ENCODE data around the gene NBPF1.
"Not testable (repeated sequence)": the region's sequence is repeated elsewhere in the genome, so short reads cannot be mapped to it uniquely, and the experiment has no call there.

NBPF1 gene

DNA sequence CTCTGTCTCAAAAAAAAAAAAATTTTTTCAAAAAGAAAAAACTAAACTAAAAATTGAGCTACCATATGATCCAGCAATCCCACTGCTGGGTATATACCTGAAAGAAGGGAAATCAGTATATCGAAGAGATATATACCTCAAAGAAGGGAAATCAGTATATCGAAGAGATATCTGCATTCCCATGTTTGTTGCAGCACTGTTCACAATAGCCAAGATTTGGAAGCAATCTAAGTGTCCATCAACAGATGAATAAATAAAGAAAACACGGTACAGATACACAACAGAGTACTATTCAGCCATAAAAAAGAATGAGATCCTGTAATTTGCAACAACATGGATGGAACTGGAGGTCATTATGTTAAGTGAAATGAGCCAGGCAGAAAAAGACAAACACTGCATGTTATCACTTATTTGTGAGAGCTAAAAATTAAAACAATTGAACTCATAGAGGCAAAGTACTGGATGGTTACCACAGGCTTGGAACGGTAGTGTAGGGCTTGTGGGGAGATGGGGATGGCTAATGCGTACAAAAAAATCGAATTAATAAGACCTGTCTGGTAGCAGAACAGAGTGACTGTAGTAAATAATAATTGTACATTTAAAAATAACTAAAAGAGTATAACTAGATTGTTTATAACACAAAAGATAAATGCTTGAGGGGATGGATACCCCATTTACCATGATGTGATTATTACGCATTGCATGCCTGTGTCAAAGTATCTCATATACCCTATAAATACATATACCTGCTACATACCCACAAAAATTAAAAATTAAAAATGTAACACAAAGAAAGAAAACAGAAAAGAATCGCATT, 28.0 kb upstream of the NBPF1 start:
- DNase-seq (ENCODE audit: low read depth in 2 of 2), result not testable (repeated sequence)

- DNase-seq (ENCODE audit: low read depth in 2 of 2), result not testable (repeated sequence)
These were observed 26.0 kb upstream of the NBPF1 start for GRCh38 chr1:16639091-16640031.

GRCh38 chr1:16637941-16638778, 24.8 kb upstream of the NBPF1 start:
- not testable (repeated sequence) for DNase-seq (ENCODE audit: low read depth in 2 of 2)

DNA sequence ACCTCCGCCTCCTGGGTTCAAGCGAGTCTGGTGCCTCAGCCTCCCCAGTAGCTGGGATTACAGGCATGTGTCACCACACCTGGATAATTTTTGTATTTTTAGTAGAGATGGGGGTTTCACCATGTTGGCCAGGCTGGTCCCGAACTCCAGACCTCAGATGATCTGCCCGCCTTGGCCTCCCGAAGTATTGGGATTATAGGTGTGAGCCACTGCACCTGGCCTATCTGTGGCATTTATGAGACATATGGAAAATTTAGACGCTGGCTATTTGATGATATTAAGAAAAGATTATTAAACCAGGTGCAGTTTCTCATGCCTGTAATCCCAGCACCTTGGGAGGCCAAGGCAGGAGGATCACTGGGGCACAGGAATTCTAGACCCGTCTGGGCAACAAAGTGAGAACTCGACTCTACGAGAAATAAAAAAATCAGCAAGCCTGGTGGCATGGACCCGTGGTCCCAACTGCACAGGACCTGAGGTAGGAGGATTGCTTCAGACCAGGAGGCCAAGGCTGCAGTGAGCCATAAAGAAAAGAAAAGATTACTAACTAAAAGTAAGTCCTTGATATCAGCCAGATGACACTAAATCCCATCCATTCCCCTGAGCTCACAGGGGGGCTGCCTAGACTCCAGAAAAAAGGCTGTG, 23.3 kb upstream of the NBPF1 start:
- not testable (repeated sequence) for DNase-seq (ENCODE audit: low read depth in 2 of 2)

DNA sequence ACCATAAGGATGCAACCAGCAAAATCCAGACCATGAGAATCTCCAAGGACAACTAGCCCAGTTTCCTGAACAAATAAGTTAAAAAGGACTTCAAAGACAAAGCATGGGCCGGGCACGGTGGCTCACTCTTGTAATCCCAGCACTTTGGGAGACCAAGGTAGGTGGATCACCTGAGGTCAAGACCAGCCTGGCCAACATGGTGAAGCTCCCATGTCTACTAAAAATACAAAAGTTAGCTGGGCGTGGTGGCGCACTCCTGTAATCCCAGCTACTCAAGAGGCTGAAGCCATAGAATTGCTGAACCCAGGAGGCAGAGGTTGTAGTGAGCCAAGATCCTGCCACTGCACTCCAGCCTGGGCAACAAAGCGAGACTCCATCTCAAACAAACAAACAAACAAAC, 22.6 kb upstream of the NBPF1 start:
- DNase-seq (ENCODE audit: low read depth in 2 of 2), result not testable (repeated sequence)

DNA sequence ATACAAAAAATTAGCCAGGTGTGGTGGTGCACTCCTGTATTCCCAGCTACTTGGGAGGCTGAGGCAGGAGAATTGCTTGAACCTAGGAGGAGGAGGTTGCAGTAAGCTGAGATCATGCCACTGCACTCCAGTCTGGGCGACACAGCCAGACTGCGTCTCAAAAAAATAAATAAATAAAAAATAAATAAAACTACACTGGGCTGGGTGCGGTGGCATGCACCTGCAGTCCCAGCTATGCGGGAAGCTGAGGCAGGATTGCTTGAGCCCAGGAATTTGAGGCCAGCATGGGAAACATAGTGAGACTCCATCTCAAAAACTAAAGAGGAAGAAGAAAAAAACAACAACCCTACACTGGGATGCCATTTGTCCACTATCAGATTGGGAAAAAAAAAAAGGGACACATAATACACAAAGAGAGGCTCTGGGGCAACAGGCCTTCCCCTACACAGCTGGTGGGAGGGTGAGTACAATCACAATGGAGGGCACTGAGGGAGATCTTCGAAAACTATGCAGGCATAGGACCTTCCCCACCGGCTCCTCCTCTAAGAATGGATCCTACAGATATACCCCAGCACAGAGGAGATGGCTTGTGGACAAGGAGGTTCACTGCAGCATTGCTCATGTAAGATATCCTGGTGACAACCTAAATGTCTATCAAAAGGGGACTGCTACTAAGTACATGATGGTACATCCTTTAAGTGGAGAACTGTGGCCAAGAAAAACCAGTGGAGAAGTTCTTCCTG, 20.3 kb upstream of the NBPF1 start:
- not testable (repeated sequence) for DNase-seq (ENCODE audit: low read depth in 2 of 2)

DNA sequence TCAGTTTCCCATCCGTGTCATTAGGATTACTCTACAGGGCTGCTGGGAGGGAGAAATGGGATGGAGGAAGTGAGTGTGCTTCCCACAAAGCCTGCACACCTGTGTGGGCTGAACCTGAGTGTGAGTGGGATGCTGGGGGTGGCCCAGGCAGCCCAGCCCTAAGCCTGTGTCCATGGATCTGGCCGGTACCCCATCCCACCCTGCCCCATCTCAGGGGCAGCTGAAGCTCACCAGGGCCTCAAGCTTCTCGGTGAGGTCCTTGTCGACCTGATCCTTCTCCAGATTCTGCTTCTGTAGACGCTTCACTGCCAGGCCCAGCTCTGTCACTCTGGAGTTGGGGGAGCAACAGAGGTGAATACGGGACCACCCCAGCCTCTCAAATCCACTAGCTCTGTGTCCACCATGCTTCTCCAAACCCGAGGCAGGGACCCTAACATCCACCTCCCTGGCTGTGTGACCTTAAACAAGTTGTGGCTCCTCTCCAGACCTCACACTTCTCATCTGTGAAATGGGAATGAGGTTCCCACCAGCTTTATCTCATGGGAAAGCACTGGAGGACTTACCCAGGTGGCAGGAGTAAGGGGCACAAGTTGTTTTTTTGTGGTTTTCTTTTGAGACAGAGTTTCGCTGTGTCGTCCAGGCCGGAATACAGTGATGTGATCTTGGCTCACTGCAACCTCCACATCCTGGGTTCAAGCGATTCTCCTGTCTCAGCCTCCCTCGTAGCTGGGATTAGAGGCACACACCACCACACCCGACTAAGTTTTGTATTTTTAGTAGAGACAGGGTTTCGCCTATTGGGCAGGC, 18.9 kb upstream of the NBPF1 start:
- not testable (repeated sequence) for DNase-seq (ENCODE audit: low read depth in 2 of 2)

DNA sequence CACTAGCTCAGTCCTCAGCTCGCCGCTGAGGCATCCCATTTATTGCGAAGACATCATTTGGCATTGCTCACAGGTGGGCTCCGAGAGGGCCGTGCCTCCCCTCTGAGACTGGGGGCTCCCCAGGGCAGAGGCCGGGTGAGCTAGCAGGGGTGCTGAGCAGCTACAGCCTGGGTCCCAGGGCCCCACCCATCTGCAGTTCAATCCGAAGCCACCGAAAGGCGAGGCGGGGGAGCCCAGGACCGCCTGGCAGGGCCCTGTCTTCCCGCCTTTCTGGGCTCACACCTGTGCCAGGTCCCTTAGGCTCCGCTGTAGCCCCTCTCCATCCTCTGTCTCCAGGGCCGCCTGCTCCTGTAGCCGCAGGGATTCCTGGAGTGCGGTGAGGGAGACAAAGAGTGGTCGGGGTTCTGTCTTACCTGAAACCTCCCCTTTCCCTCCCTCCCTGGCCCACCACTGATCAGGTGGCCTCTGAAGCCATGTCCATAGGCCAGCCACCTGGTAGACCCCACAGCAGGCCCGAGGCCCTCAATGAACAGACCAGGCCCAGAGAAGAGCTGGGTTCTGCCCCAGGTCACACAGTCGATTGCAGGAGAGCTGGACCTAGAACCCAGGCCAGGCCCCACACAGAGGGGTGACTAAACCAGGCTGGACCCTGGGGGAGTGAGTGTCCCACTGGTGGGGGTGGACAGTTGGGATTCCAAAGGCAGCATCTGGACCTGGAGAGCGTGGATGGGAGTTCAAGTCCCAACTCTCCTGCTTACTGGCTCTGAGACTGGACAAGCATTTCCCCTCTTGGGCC, 18.1 kb upstream of the NBPF1 start:
- no peak for DNase-seq (ENCODE audit: low read depth in 2 of 2)

GRCh38 chr1:16630661-16631247, 17.4 kb upstream of the NBPF1 start:
- no peak for DNase-seq (ENCODE audit: low read depth in 2 of 2)

- not testable (repeated sequence) for DNase-seq (ENCODE audit: low read depth in 2 of 2)
These were observed 16.7 kb upstream of the NBPF1 start for GRCh38 chr1:16629916-16630530.

- no peak for DNase-seq (ENCODE audit: low read depth in 2 of 2)
These were observed 15.2 kb upstream of the NBPF1 start for GRCh38 chr1:16628361-16629111.

GRCh38 chr1:16626409-16626983, 13.1 kb upstream of the NBPF1 start:
- not testable (repeated sequence) for DNase-seq (ENCODE audit: low read depth in 2 of 2)

GRCh38 chr1:16625497-16626408, 12.4 kb upstream of the NBPF1 start:
- no peak for DNase-seq (ENCODE audit: low read depth in 2 of 2)

DNA sequence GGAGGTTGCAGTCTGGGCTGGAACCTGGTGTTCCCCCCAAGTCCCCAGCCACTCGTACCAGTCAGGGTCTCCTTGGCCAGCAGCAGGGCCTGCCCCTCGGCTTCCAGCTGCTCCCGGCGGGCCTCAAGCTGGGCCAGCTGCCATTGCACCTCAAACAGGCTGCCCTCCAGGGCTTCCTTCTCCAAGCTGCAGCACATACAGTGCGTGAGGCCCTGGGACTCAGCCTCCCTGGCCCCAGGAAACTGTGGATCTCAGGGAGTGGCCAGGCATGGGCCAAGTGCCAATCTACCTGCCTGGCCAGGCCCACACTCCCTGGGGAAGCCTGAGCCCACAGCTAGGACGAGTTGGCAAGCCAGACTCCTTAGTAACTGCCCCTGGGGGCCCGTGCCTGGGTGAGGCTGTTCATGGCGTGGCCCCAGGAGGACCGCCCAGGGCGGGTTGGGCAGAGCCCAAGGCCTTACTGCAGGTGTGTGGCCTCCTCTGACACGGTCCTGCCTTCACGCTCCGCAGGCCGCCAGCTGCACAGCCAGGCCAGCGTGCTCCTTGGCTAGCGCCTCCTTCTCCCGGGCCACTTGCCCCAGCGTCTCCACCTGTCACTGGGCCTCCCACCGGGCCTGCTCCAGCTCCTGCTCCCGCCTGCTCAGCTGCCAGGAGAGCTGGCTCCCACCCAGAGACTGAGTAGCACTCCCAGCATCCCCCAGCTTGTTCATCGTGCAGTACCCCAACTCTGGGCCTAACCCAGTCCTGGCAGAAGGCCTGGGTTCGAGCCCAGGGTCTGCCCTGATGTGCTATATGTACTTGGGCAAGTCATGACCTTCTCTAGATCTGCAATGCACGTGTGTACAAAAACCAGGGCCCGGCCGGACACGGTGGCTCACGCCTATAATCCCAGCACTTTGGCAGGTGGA, 10.7 kb upstream of the NBPF1 start:
- not testable (repeated sequence) for DNase-seq (ENCODE audit: low read depth in 2 of 2)

- DNase-seq (ENCODE audit: low read depth in 2 of 2), result not testable (repeated sequence)
These were observed 10.0 kb upstream of the NBPF1 start for GRCh38 chr1:16623337-16623736.
